ENCODE results near the gene TMEM234. TPM values are rescaled to one million over a fixed set of nuclear protein-coding genes. Genes with fewer than 3 reads are reported as not detected.

TMEM234 gene
- total RNA-seq, 1 experiment from 2014 or later = 22.2 TPM

- intact Hi-C loops (cut with micrococcal nuclease) = no loop called here
- TF ChIP-seq CTCF (IDR thresholded peaks at IDR 0.05; ENCODE audit: unreplicated experiment) = peak; percentile 77
- H3K27me3 Mint-ChIP-seq (ENCODE audit: insufficient read depth, unreplicated experiment) = no peaks in the 10 kb centered on the region
- ChIA-PET POLR2A (interaction anchor here (0.7 kb wide), 1 partner anchor 46 kb away, joined by 4 read pairs; no protein-coding TSS in a partner anchor), CTCF (interaction anchor here (0.7 to 2.6 kb wide), 8 partner anchors 10 to 62 kb away, joined by 3 to 14 read pairs (median 4); no protein-coding TSS in a partner anchor)
- peaks cover 7% of the 10 kb centered on the region for H3K4me1 Mint-ChIP-seq (ENCODE audit: insufficient read depth, unreplicated experiment)
- no TSS peak for BruUV-seq (replicated peaks)
- H3K4me3 Mint-ChIP-seq (ENCODE audit: unreplicated experiment) = no peak overlapping the region
- H3K36me3 Mint-ChIP-seq (ENCODE audit: insufficient read depth, unreplicated experiment) = no peaks in the 10 kb centered on the region
- peak; percentile 69 for DNase-seq (ENCODE audit: unreplicated experiment)
- H3K27ac Mint-ChIP-seq (ENCODE audit: low read depth, unreplicated experiment) = no peak overlapping the region
- no peaks in the 10 kb centered on the region for H3K9me3 Mint-ChIP-seq (ENCODE audit: unreplicated experiment)
Observed at GRCh38 chr1:32247983-32248889, 26.1 kb upstream of the TMEM234 start.

GRCh38 chr1:32247452-32247851 lies 25.3 kb upstream of the TMEM234 start:
- CTCF ChIA-PET = interaction anchor here (0.6 to 1.0 kb wide), 4 partner anchors 12 to 848 kb away, joined by 3 to 4 read pairs (median 4); no protein-coding TSS in a partner anchor
- TF ChIP-seq CTCF (IDR thresholded peaks at IDR 0.05; ENCODE audit: unreplicated experiment) = no peak
- no TSS peak for BruUV-seq (replicated peaks)
- intact Hi-C loops (cut with micrococcal nuclease) = no loop called here
- Mint-ChIP-seq H3K36me3 (ENCODE audit: insufficient read depth, unreplicated experiment) (no peaks in the 10 kb centered on the region), H3K4me3 (ENCODE audit: unreplicated experiment) (no peak overlapping the region), H3K9me3 (ENCODE audit: unreplicated experiment) (no peaks in the 10 kb centered on the region), H3K4me1 (ENCODE audit: insufficient read depth, unreplicated experiment) (peaks cover 7% of the 10 kb centered on the region), H3K27me3 (ENCODE audit: insufficient read depth, unreplicated experiment) (no peaks in the 10 kb centered on the region), H3K27ac (ENCODE audit: low read depth, unreplicated experiment) (no peak overlapping the region)
- no peak for DNase-seq (ENCODE audit: unreplicated experiment)
- POLR2A ChIA-PET = no interaction called here

GRCh38 chr1:32246888-32247273 lies 24.7 kb upstream of the TMEM234 start, which contains the start of gene FAM167B:
FAM167B (plus strand) TSS chr1:32247222; CDS start chr1:32247422, 200 bp downstream.
- no TSS peak for BruUV-seq (replicated peaks)
- Mint-ChIP-seq H3K27ac (ENCODE audit: low read depth, unreplicated experiment) (no peak within 1 kb of the TSS), H3K4me3 (ENCODE audit: unreplicated experiment) (no peak within 1 kb of the TSS)

More at GRCh38 chr1:32246888-32247273, 24.7 kb upstream of the TMEM234 start, which contains the start of gene FAM167B:
- TF ChIP-seq CTCF (IDR thresholded peaks at IDR 0.05; ENCODE audit: unreplicated experiment) = no peak
- Mint-ChIP-seq H3K27me3 (ENCODE audit: insufficient read depth, unreplicated experiment) (no peaks in the 10 kb centered on the region), H3K9me3 (ENCODE audit: unreplicated experiment) (no peaks in the 10 kb centered on the region), H3K4me1 (ENCODE audit: insufficient read depth, unreplicated experiment) (peaks cover 7% of the 10 kb centered on the region), H3K36me3 (ENCODE audit: insufficient read depth, unreplicated experiment) (no peaks in the 10 kb centered on the region)
- POLR2A ChIA-PET = no interaction called here
- CTCF ChIA-PET = interaction anchor here (0.7 to 2.1 kb wide), 2 partner anchors 31 to 77 kb away, joined by 3 to 9 read pairs; no protein-coding TSS in a partner anchor
- DNase-seq (ENCODE audit: unreplicated experiment) = peak; percentile 45
- intact Hi-C loops (cut with micrococcal nuclease) = no loop called here

Data from MCF 10A (cell line).